ENCODE measurements around the gene OIT3. TPM values are rescaled to one million over a fixed set of nuclear protein-coding genes. Genes with fewer than 3 reads are reported as not detected.

The OIT3 gene
- 0.02 to 0.06 TPM (median 0.05 TPM) in 3 of 5 replicates, not detected in the others for total RNA-seq (2022; extraction: Qiagen RNA extraction)

DNA sequence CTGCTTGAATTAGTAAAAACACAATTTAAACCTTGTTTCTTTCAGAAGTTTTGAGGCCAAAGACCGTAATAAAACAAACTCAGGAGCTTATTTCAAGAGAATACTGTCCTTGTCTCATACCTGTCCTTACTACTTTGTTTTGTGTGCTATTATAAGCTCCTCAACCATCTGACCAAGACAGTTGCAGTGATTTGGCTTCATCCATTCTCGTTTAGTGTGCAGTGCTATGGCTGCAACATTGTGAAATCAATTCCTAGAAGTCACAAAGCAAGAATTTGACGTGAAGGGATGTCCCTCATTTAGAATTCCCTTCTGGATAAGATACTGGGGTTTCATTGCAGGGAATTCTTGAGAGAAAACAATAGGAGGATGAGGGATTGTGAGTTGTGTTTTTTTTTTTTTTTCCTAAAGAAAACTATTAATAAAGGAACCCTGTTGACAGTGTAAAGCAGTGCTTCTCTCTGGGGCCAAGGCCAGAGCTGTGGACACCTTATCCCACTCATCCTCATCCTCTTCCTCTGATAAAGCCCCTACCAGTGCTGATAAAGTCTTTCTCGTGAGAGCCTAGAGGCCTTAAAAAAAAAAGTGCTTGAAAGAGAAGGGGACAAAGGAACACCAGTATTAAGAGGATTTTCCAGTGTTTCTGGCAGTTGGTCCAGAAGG, at the start of gene OIT3:
Gene OIT3, plus strand, starts transcription at position 604 of the 663 bp plus-strand sequence. CDS start 60 bp downstream, outside the sequence.

DNA sequence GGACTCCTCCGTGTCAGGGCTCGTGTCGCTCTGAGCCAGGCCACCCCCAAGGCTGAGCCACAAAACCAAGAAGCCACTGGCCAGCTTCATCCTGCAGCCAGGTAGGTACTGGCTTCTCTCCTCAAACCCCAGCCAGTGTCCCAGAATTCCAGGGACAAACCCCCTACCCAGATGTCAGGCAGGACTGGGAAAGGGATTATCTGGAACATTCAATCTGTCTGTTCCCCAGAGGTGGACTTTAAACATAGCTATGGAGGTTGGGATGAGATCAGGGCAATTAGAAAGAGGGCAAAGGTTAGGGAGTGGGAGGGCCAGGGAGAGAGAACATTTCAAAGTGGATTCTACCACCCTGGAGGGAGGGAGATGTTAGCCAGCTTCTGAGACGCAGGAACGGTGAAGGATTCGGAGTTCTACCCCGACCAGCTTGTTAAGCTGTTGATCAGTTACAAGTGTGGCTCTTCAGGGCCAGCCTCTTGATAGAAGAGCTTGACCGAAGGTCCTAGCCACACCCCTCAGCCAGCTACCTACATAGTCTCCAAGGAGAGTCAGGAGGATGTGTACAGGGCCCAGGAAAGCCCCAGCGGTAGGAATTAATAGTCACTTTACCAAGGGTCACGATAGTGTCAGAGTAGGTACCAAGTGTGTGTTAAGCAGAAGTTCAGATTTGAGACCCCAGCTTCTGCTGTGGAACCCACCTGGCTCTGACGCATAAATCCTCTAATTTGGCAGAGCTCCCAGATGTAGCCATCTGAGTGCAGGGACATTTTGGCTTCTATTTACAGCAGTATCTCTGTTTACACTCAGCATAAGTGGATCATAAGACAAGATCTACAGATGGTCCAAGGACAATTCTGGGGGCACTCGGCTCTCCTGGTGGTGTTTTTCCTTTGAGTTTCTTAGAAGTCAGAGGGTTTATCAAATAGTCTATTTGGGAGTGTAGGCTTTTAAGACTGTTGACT, 61.3 kb downstream of the OIT3 start, which contains the start of gene PLA2G12B:
Gene PLA2G12B, minus strand, starts transcription at position 211 of the 959 bp plus-strand sequence. Its CDS starts 121 bp downstream, at position 90.

Other genes with a start within 250 kb of the OIT3 start
- 24.1 to 32.6 TPM (median 26.4 TPM) in 5 replicates for gene MCU, start 201.6 kb upstream of the OIT3 start, total RNA-seq (2022; extraction: Qiagen RNA extraction)
- not detected in 5 replicates for gene PLA2G12B, start 61.1 kb downstream of the OIT3 start, total RNA-seq (2022; extraction: Qiagen RNA extraction)
- gene P4HA1, start 203.1 kb downstream of the OIT3 start, total RNA-seq (2022; extraction: Qiagen RNA extraction): 17.0 to 29.3 TPM (median 20.6 TPM) in 5 replicates
- 2.6 to 3.0 TPM (median 2.9 TPM) in 5 replicates for gene NUDT13, start 216.7 kb downstream of the OIT3 start, total RNA-seq (2022; extraction: Qiagen RNA extraction)